ENCODE results near the gene OLIG2.

GRCh38 chr21:33020558-33021100, 5.1 kb upstream of the OLIG2 start:
- no peak for TF ChIP-seq CTCF (conservative IDR thresholded peaks at IDR 0.05; ENCODE audit: low read length)
- TF ChIP-seq EZH2phosphoT487 (IDR thresholded peaks at IDR 0.05; ENCODE audit: borderline replicate concordance, low read depth, low read length) = no peak

Data from OCI-LY7 (cell line).